GF-D8 (cell line): Measurements from ENCODE around the gene TNF.

Source experiments
- DNase-seq: peaks from one replicate; lab custom pipeline; 2025; lab: John Stamatoyannopoulos, UW

The TNF gene

GRCh38 chr6:31573239-31574105, 1.9 kb upstream of the TNF start:
- no peak for DNase-seq

GRCh38 chr6:31574106-31575061, 981 bp upstream of the TNF start:
- DNase-seq: no peak

- peak; percentile 18 for DNase-seq
Observed at GRCh38 chr6:31575952-31576685, 754 bp downstream of the TNF start.

GRCh38 chr6:31576897-31577578, 1.7 kb downstream of the TNF start:
- no peak for DNase-seq

GRCh38 chr6:31577579-31577966, 2.2 kb downstream of the TNF start:
- DNase-seq: no peak

- DNase-seq: no peak
Observed at GRCh38 chr6:31578184-31579118, 3.1 kb downstream of the TNF start.

- DNase-seq: no peak
Observed at GRCh38 chr6:31579119-31579505, 3.7 kb downstream of the TNF start.

- DNase-seq: no peak
Observed at GRCh38 chr6:31579546-31580437, 4.4 kb downstream of the TNF start.

GRCh38 chr6:31580438-31580740, 5.0 kb downstream of the TNF start:
- DNase-seq: no peak

- DNase-seq: peak; percentile 45
Observed at GRCh38 chr6:31580807-31581433, 5.6 kb downstream of the TNF start.

GRCh38 chr6:31581434-31582229, 6.3 kb downstream of the TNF start:
- DNase-seq: no peak

- DNase-seq: no peak
Observed at GRCh38 chr6:31582230-31582643, 6.9 kb downstream of the TNF start, which contains the start of gene LTB. Gene LTB, minus strand, starts transcription at chr6:31582424. Its CDS starts 7 bp downstream, at chr6:31582417.

GRCh38 chr6:31585491-31585890, 10.1 kb downstream of the TNF start:
- peak; percentile 38 for DNase-seq

GRCh38 chr6:31586008-31586407, 10.6 kb downstream of the TNF start, which contains the start of gene LST1:
Gene LST1, plus strand, starts transcription at chr6:31586277. Its CDS starts 1,023 bp downstream, at chr6:31587300.
- DNase-seq: peak; percentile 91

- DNase-seq: peak; percentile 94
Observed at GRCh38 chr6:31586599-31587281, 11.4 kb downstream of the TNF start.

- DNase-seq: no peak
Observed at GRCh38 chr6:31587791-31588777, 12.7 kb downstream of the TNF start.
